ENCODE measurements around the gene ITSN2.
"Not testable (repeated sequence)": the region's sequence is repeated elsewhere in the genome, so short reads cannot be mapped to it uniquely, and the experiment has no call there.

The ITSN2 gene

DNA sequence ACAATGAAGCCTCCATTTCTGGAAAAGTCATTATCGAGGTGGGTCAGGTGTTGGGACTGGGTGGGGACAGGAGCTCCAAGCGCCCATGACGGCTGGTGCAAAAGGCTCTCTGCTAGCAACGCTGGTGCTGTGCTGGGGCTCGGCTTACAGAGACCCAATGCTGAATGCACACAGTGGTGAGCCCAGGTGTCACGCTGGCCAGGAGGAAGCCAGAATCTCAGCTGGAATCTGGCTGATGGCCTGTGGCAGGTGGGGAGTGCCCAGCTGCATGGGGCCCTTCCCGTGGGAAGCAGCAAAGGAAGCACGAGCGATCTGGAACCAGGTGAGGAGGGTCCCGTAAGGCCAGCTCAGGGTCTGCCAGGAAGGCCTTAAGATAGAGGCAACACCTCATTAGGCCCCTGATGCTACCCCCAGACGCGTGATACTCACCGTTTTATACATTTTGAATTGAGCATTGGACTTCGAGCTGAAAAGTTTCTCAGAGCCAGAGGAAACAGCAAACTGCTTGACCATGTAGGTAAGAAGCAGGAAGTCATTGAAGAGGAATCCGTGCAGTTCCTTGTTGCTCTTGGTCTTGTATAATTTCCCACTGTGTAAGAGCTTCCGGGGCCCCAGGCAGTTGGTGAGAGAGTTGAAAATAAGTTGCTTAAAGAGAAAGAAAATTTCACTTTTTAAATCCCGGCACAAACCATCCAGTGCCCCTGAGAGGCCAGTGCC lies 150.8 kb downstream of the ITSN2 start:
- DNase-seq, result no peak

DNA sequence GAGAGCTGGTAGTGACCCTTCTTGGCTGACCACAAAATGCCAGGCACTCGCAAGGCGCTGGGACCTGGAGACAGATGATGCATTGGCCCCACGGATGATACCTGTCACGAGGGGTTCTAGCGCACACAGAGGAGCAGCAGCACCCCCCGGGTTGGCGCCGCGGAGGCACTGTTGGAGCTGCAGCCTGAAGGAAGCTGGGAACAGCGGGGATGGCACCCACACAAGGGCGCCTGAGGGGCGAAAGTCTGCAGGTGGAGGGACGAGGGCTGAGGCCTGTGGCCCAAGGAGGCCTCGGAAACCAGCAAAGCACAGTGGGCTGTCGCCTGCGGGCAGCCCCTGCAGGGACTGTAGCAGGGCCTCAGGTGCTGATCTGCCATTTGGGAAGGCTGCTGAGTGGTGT lies 151.8 kb downstream of the ITSN2 start:
- no peak for DNase-seq

DNA sequence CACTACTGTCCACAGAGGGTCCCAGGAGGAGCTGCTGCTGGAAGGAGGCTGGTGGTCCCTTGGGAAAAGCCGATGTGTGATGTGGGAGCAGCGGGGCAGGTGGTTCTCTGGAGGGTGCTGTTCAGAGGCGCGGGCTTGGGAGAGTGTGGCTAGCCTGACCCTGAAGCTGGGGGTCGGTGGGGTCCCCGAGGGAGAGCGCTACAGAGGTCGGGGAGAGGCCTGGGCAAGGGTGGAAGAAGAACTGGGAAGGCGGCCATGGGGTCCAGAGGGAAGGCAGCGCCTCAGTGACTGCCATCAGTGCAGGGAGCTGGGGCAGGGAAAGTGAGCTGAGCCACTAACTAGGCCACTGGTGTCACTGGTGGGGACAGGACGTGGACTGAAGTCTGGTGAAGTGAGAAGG lies 153.0 kb downstream of the ITSN2 start:
- no peak for DNase-seq

DNA sequence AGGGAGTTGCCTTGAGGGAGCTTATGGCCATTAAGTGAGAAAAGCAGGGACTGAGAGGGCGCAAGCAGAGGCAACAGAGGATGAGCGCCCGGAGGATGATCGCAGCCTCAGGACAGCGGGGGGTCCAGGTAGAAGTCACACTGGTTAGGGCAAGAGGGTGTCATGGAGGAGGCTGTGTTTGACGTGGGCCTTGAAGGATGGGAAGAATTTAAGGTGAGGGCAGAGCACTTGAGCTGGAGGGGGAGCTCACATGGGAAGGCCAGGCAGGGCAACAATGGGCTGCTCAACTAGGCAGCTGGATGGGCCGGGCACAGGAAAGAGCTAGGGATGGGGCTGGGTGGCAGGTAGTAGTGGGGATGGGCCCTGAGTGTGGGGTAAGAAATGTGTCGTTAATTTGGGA lies 153.6 kb downstream of the ITSN2 start:
- no peak for DNase-seq

DNA sequence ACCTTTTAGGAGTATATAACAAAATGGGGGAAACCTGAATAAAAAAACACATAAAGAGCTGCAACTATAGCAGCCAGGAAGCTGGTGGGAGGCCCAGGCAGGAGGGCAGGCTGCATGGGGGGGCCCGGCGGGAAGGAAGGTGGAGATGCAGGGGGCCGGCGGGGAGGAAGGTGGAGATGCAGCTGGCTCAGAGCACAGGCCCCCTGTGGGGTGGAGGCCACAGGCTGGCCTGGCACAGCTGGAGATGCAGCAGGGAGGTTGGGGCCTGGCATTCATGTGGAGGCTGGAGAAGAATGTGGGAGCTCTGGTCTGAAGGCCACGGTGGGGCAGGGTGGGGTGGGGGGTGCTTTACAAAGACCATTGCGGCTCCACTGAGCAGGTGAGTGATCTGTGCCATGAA lies 154.1 kb downstream of the ITSN2 start:
- no peak for DNase-seq

DNA sequence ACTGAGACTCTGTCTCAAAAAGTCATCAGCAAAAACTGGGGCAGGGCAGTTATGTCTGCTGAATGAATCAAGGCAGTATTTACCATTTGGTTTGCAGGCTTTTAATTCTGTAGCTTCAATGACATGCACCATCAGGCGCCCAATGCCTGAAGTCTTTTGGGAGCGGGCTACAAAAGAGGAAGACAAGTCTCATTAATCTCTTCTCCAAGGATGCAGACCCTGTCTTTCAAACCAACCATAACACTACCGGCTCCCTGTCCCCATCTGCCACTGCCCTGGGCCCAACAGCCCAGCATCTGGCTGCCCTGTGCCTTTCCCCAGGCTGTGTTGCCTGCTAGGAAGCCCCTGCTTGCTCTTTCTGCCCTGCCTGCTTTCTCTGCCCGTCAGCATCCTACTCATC lies 155.2 kb downstream of the ITSN2 start:
- DNase-seq, result no peak

DNA sequence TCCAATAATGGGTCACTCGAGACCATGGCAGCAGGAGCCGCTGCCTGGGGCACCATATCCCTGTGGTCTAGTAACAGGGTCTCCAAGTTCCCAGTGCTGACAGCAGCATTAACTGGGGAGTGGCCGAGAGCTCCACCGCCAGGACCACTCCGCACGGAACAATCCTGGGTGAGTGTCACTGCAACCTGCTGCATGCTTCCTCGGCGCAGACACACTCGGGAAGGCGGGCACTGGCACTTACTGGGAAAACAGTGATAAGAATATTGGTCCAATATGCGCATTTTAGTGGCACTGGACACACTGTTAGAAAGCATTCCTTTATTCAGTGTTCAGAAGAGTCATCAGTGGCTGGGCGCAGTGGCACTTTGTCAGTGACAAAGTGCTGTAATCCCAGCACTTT lies 155.8 kb downstream of the ITSN2 start:
- no peak for DNase-seq

DNA sequence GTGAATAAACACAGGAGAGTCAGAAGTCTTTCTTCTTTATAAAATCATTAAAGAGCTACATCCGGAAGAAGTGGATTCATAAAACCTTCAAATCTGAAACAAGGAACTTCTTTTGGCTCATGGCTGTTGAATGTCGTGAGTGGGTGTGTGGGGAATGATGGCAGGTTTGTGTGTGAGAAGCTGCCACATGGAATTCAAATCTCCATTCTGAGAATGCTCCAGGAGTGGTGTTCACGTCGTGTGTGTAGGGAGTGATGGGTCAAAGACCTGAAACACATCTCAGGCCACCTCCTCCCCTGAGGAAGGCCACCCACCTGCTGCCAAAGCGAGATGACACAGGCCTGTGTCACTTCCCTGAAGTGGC lies 156.6 kb downstream of the ITSN2 start:
- no peak for DNase-seq

DNA sequence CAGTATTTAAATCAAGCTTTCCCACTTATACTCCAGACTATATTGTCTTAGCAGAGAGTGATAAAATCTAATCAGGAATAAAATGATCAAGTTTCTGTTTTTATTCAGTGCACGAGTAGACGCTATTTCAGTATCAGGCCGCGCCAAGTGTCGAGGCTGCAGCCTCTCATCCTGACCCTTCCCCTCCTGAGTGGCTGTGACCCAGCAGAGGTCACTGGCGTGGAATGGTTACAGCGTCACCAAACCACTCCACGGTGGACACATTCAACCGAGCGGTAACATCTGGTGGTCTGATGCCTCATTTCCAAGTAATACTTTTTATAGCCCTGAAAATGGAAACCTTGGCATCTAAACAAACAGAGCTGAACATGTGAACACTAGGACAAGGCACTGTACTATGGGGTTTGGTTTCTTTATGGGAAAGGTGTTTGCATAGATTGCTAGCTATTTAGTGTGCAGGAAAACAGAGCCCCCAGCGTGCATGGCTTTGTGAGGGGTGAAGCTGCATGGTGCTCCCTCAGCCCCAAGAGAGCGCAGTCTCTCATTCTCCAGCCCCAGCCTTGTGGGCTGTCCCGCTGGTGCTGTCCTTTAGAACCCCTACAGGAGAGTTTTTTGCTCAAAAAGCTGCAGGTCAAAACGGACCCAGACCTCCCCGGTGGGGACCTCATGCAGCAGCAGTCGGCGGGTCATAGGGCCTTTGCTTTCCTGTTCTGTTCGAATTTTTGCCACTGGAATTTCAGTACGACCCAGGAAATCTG lies 157.1 kb downstream of the ITSN2 start:
- no peak for DNase-seq

DNA sequence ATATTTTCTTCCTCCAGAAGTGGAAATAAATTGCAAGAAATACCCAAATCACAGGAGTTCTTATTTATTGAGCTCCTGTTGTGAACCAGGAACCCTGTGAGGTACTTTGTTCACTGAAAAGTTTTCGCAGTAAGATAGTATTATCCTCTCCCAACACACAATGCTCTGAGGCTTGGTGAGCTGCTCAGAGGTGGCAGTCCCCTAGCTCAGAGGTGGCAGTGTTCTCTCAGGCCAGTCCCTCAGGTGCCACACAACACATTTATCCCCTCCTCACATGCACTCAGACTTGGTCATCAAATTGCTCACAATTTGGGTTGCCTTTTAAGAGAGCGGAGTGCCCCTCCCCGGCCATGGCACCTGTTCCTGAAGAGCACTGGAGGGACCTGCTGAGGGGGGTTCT lies 159.5 kb downstream of the ITSN2 start:
- DNase-seq, result no peak

DNA sequence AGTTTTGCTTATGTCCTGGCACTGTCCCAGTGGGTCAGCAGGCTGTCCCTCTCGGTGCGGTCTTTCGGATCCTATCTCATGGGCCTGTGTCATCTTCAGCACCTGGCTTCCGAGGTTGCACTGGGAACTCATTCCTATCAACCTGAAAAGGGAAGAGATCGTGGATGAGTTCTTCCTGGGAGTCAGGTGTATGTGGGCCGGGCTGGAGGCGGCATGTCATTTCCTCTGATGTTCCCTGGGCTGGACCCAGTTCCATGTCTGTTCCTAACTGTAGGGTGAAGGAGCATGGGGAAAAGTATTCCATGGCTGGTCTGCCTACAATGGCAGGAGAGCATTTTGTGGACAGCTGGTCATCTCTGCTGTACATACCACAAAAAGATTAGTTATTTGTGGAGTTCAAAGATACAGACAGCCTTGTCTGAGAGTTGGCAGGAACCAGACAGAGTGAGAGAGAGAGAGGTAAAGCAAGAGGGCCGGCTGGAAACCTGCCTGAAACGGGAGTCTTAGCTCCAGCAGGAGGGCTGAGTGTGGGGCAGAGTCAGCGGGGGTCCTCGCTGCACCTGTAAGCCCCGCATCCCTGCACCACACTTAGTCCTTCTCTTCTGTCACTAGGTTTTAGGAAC lies 160.3 kb downstream of the ITSN2 start:
- DNase-seq, result no peak

DNA sequence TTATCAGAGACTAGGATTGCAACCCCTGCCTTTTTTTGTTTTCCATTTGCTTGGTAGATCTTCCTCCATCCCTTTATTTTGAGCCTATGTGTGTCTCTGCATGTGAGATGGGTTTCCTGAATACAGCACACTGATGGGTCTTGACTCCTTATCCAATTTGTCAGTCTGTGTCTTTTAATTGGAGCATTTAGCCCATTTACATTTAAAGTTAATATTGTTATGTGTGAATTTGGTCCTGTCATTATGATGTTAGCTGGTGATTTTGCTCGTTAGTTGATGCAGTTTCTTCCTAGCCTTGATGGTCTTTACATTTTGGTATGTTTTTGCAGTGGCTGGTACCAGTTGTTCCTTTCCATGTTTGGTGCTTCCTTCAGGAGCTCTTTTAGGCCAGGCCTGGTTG lies 163.1 kb downstream of the ITSN2 start:
- not testable (repeated sequence) for DNase-seq

DNA sequence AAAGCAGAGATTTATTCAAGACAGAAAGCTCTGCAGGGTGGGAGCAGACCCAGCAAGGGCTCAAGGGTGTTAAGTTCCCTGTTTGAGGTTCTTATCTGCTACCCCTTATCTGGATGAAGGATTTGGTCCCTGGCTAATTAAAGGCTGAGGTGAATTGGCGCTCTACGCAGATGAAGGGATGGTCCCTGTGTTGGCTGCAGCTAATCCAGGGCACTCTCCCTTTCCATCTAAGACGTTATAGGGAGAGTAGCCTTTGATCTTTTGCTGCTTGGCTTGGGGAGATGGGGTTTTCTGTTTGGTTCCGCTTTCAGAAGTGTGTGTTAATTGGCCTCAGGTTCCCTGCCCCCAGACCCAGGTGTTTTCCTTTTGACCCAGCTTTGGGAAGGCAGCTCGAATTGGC lies 168.5 kb downstream of the ITSN2 start:
- no peak for DNase-seq

DNA sequence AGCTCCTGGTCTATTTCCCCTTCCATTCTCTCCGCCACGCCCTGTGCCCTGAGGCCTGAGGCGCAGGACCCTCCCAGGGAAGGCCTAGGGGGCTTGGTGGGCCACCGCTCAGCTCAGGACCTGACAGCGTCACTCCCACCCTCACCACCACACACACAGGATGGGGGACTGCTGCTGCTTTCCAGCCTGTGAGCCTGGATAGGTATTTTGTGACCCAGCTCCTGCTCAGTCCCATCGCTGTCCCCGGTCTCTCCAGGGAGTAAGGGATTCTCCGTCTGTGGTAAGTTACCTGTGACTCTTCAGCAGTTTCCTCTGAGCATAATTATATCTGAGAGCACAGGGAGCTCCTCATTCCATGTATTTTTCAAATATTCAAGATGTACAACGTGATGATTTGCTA lies 169.2 kb downstream of the ITSN2 start:
- DNase-seq, result no peak

DNA sequence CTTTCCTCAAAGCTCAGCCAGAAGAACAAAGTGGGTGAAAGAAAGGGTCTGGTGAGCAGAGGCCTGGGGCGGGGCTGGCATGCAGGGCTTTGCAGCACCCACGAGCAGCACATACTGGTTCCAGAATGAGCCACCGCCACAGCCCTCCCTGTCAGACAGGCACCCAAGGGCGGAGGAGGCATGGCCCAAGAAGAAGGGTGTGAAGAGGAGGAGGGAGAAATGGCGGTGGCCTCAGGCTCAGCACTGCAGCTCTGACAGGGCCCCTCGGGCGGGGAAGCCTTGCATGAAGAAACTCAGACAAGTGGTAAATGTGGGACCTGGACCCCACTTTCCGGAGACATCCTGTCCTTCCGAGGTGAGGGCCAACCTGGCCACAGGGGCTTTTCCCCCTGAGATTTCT lies 169.8 kb downstream of the ITSN2 start:
- no peak for DNase-seq

DNA sequence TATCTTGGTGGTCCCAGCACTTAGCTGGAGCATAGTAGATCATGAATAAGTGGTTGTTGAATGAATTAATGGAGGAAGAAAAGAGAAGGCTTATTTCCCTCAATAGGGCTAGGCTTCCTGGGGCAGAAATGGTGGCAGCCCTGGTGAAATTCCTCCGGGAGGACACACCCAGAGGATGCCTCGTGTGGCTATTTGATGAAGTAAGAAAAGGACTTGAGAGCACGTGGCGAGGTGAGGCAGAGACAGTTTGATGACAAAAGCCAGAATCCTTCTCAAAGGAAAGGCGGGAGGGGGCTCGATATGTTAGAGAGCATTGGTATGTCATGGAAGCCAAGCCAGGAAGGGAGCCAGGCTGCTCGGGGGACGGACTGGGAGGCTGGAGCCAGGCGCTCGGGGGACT lies 170.8 kb downstream of the ITSN2 start:
- no peak for DNase-seq

DNA sequence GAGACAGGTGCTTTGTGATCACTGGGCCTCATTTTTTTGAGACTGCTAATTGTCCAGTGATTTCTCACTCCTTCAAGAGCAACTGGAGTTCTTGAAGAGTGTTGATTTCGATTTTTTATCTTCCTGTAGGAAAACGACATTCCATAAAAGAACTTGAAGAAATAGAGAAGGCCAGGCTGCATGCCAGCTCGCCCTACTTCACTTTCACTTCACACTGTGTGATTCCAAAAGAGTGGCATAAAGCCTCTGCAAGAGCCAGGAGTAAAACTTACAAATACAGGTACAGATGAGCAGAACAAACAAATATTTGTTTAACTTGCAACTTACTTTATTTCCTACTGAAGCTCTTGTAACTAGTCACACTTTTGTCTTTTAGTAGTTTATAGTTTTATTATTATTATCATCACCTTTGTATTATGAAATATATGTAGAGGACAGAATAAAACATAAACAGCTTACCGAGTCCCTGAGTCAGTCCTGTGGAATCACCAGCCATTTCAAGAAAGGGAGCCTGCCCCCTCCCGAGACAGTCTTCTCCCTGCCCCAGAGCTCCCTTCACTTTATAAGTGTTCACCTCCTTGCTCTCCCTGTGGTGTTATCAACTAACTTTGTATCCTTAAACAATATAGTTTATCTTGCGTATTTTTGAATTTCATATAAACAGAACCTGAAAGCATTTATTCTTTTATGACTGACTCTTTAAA lies 176.8 kb downstream of the ITSN2 start:
- DNase-seq, result no peak

DNA sequence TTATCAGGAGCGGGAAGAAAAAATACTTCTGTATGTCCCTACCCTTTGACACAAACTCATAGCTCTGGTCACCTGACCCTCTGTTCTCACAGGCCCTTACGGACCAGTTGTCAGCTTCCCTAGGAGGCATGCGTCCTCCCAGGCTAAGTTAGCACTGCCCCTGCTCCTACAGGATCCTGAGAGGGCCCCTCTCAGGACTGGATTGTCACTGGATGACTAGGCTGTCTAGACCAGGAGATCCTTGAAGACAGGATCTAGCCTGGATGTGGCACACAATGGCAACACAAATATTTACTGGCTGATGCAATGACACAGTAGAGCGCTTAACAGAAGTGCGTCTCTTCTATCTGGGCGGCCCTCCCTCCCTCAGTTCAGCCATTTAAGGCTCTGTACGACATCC lies 177.8 kb downstream of the ITSN2 start:
- no peak for DNase-seq

DNA sequence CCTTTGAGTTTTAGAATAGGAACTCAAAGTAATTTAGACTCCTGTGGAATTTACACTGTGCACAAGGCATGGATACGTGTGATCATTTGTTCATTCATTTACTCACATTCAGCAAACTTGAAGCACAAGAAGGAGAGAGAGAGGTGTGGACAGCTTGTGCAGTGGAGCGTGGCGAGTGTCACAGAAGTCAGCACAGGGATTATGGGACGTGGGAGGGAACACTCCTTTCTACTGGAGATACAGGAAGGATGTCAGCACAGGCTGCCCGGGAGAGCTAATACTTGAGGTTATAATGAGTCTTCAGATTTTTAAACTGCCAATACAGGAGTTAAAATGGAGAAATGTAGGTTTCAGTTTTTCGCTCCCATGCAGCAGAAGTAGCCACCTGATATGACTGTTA lies 178.5 kb downstream of the ITSN2 start:
- DNase-seq, result no peak

DNA sequence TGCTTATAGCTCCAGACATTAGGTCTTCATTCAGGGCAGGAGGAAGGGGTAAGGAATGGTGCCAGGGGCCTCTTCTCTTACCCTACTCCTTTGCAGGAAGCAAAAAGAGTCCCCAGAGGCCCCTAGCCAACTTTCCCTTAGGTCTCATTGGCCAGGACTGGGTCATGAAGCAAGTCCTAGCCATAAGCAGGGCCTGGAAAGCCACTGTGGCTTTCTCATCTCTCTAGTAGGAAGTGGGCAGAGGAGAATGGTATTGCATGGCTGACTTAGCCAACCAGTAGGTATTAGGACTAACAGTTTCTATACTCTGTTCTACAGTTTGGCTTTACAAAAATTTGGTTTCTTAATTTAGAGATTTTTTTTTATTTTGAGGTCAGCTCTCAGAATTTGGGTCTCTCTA lies 180.7 kb downstream of the ITSN2 start:
- DNase-seq, result no peak

DNA sequence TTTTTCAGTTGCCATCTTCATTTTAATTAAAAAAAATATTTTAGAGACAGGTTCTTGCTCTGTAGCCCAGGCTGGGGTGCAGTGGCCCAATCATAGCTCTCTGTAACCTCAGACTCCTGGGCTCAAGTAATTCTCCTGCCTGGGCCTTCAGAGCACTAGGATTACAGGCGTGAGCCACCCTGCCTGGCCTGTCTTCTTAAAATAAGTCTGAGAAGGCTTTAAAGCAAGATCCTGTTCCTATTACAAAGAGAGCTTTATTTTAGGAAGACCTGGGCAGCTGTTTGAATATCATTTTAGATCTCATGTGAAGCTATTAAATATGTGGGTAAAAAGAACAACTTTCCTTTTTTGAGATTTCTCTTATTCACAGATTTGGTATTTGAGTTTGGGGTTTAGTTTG lies 184.0 kb downstream of the ITSN2 start:
- DNase-seq, result no peak

DNA sequence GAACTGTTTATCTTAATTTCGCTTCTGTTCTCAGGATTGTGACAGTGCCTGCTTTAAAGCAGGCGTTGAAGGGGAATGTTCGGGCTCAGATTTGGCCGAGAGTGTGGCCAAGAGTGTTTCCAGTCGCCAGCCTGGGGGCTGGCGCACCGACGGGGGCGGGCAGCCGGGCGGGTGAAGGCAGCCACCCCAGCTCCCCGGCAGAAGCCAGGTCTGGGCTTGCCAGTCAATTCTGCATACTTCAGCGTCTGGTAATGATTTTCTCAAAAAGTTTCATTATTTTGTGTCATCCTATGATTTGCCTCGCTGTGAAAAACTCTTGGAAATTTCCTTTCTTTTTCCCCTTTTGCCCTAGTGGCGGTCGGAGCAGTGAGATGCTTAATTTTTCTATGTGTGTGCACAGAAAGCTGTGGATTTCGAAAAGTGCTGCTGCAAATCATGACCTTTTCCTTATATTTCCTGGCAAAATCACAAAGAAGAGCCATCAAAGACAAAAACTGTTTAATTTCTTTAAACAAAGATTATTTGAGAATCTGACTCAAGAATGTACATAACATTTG lies 184.6 kb downstream of the ITSN2 start:
- DNase-seq, result no peak

DNA sequence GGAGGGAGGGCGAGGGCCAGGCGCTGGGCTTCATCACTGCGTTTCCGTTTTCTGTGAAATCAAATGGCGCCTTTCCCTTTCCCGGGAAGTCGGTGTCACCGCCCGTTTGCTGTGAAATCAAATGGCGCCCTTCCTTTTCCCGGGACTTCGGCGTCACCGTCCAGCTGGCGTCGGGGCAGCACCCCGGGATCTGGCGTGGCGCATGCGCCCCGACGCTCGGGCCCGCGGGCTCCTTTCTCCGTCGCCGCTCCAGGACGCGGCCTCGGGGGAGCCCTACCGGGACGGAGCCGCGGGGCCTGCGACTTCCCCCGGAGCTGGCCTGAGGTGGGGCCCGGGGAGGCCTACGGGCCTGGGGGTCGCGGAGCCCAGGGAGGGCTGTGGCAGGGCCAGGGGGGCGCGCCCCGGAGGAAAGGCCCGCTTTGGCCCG lies 185.5 kb downstream of the ITSN2 start, which contains the start of gene FAM228A:
FAM228A (plus strand) TSS at position 203 of the 427 bp plus-strand sequence. CDS start 428 bp downstream, outside the sequence.
- no peak for DNase-seq

Measured in HCEC 1CT (cell line).